HG03521 (cell line): ENCODE data around the gene CARM1.
"Not testable (repeated sequence)": the region's sequence is repeated elsewhere in the genome, so short reads cannot be mapped to it uniquely, and the experiment has no call there.

Source experiments
- ATAC-seq: cut with Tn5 transposase; IDR thresholded peaks from one replicate; pipeline ENCODE4 v1.9.1; 2021; ENCODE audit warnings: mild to moderate bottlenecking, moderate library complexity; ENCODE audit not compliant: unreplicated experiment

The CARM1 gene

GRCh38 chr19:10846500-10847202, 24.7 kb upstream of the CARM1 start:
- no peak for ATAC-seq

- ATAC-seq, result no peak
These were observed 23.0 kb upstream of the CARM1 start, which contains the start of gene C19orf38 for GRCh38 chr19:10848230-10848856. Gene C19orf38, plus strand, starts transcription at chr19:10848415. Its CDS starts 94 bp downstream, at chr19:10848509.

GRCh38 chr19:10850631-10851030, 20.7 kb upstream of the CARM1 start:
- ATAC-seq, result no peak

GRCh38 chr19:10852098-10852800, 19.1 kb upstream of the CARM1 start:
- ATAC-seq, result no peak

GRCh38 chr19:10852941-10853340, 18.4 kb upstream of the CARM1 start:
- ATAC-seq, result no peak

GRCh38 chr19:10854350-10855089, 16.8 kb upstream of the CARM1 start:
- ATAC-seq, result no peak

GRCh38 chr19:10855879-10856522, 15.4 kb upstream of the CARM1 start:
- ATAC-seq, result no peak

GRCh38 chr19:10856899-10857298, 14.5 kb upstream of the CARM1 start:
- not testable (repeated sequence) for ATAC-seq

GRCh38 chr19:10858204-10858828, 13.0 kb upstream of the CARM1 start:
- no peak for ATAC-seq

- no peak for ATAC-seq
These were observed 10.2 kb upstream of the CARM1 start for GRCh38 chr19:10861103-10861651.

GRCh38 chr19:10862561-10863106, 8.7 kb upstream of the CARM1 start:
- no peak for ATAC-seq

GRCh38 chr19:10863107-10863717, 8.1 kb upstream of the CARM1 start:
- ATAC-seq, result no peak

- ATAC-seq, result no peak
These were observed 6.8 kb upstream of the CARM1 start for GRCh38 chr19:10864538-10864899.

GRCh38 chr19:10866495-10866894, 4.9 kb upstream of the CARM1 start:
- ATAC-seq, result no peak

- no peak for ATAC-seq
These were observed 2.3 kb upstream of the CARM1 start for GRCh38 chr19:10868872-10869547.

GRCh38 chr19:10869872-10870311, 1.5 kb upstream of the CARM1 start:
- ATAC-seq, result not testable (repeated sequence)

- ATAC-seq, result no peak
These were observed 825 bp upstream of the CARM1 start for GRCh38 chr19:10870501-10870954.

GRCh38 chr19:10871711-10872545, 575 bp downstream of the CARM1 start:
- peak; percentile 18 for ATAC-seq
